HCT116 (cell line): Measurements from ENCODE around the gene CDC42BPB. TPM values are rescaled to one million over a fixed set of nuclear protein-coding genes. Genes with fewer than 3 reads are reported as not detected.

Source experiments
- ATAC-seq: fragments of 200-7000 bp; cut with Tn5 transposase; 2 replicates; pipeline ENCODE4 v1.9.1; 2020; ENCODE audit warnings: mild to moderate bottlenecking, moderate library complexity
- BruUV-seq: library from RNA; stranded (reverse); fragments of 400-500 nt; replicated peaks from 2 replicates; lab custom pipeline; 2021; lab: Mats Ljungman, UMichigan
- CTCF ChIA-PET: fragments of 300-600 bp; sonication (Branson Sonifier 250); formaldehyde crosslinking; loops from one replicate; lab custom pipeline; 2021; ENCODE audit warnings: antibody characterized with exemption; lab: Charles Lee
- POLR2A ChIA-PET: fragments of 300-600, 350-600 bp; sonication (Branson Sonifier 250); formaldehyde crosslinking; loops from one replicate; lab custom pipeline; 2021; ENCODE audit warnings: antibody characterized with exemption; lab: Charles Lee
- RAD21 ChIA-PET, 2 experiments: fragments of 300-600 bp; sonication (Branson Sonifier 250); formaldehyde crosslinking; loops; one replicate each; lab custom pipeline; 2023; ENCODE audit warnings: low total read pairs in 2 of 2; ENCODE audit not compliant: uncharacterized antibody in 2 of 2, unreplicated experiment in 2 of 2, low non-redundant PET in 1 of 2; lab: Charles Lee
- DNase-seq: peaks from one replicate; pipeline ENCODE4 v3.0.0-alpha.2; 2010; ENCODE audit warnings: low read depth, low spot score
- H2AFZ ChIP-seq: fragments of 200-600 bp; shearing (Covaris generic), sonication (generic); 2 replicates; pipeline ENCODE4 v1.6.1; 2017; ENCODE audit warnings: low read depth, mixed run types, mixed read lengths, antibody characterized with exemption, low read length; ENCODE audit not compliant: poor library complexity, severe bottlenecking
- H3K27ac ChIP-seq: 2 replicates; pipeline ENCODE4 v1.5.1; 2012; ENCODE audit warnings: low read depth, low read length
- H3K27me3 ChIP-seq: fragments of 200-600 bp; sonication (generic); 2 replicates; pipeline ENCODE4 v1.6.1; 2016; ENCODE audit warnings: mixed run types, low read length, mixed read lengths; ENCODE audit not compliant: insufficient read depth
- H3K36me3 ChIP-seq, 2 experiments: fragments of 200-500 bp in 1 of 2; fragments of 200-600 bp in 1 of 2; sonication (Bioruptor generic) in 1 of 2; sonication (generic) in 1 of 2; 2 replicates each; pipeline versions ENCODE4 v1.5.1 to v1.6.1; 2014 to 2016; ENCODE audit warnings: low read length in 2 of 2, inconsistent platforms in 1 of 2, mixed read lengths in 1 of 2, mixed run types in 1 of 2; ENCODE audit not compliant: insufficient read depth in 2 of 2, control insufficient read depth in 1 of 2
- H3K4me1 ChIP-seq, 2 experiments: fragments of 200-600 bp in 1 of 2; sonication (generic) in 1 of 2; 2 replicates each; pipeline versions ENCODE4 v1.5.1 to v1.6.1; 2012 to 2017; ENCODE audit warnings: low read length in 2 of 2, inconsistent platforms in 1 of 2, mild to moderate bottlenecking in 1 of 2, mixed read lengths in 1 of 2, mixed run types in 1 of 2, moderate library complexity in 1 of 2; ENCODE audit not compliant: insufficient read depth in 2 of 2, control insufficient read depth in 1 of 2
- H3K4me2 ChIP-seq: fragments of 200-600 bp; sonication (generic); 2 replicates; pipeline ENCODE4 v1.6.1; 2017; ENCODE audit warnings: mixed run types, low read length, mixed read lengths
- H3K4me3 ChIP-seq, 2 experiments: fragments of 200-600 bp in 1 of 2; sonication (generic) in 1 of 2; replicated peaks in 1 of 2; 2 replicates each; pipeline ENCODE4 v1.5.1; 2011 to 2016; ENCODE audit warnings: low read length in 2 of 2, control low read depth in 1 of 2, low read depth in 1 of 2, mild to moderate bottlenecking in 1 of 2, mixed read lengths in 1 of 2, mixed run types in 1 of 2
- H3K79me2 ChIP-seq: fragments of 200-600 bp; sonication (generic); 2 replicates; pipeline ENCODE4 v1.6.1; 2017; ENCODE audit warnings: mild to moderate bottlenecking, mixed run types, low read length, moderate library complexity, mixed read lengths; ENCODE audit not compliant: insufficient read depth
- H3K9ac ChIP-seq: fragments of 200-600 bp; sonication (generic); 2 replicates; pipeline ENCODE4 v1.6.1; 2016; ENCODE audit warnings: low read length, mixed read lengths
- H3K9me2 ChIP-seq: fragments of 200-600 bp; sonication (generic), shearing (Covaris generic); 2 replicates; pipeline ENCODE4 v1.6.1; 2017; ENCODE audit warnings: mixed run types, mild to moderate bottlenecking, moderate library complexity; ENCODE audit not compliant: insufficient read depth
- H3K9me3 ChIP-seq, 2 experiments: fragments of 200-500 bp in 1 of 2; fragments of 200-600 bp in 1 of 2; sonication (Bioruptor generic) in 1 of 2; sonication (generic) in 1 of 2; 2 replicates each; pipeline ENCODE4 v1.6.1; 2014 to 2017; ENCODE audit warnings: low read length in 2 of 2, mixed read lengths in 2 of 2, inconsistent platforms in 1 of 2, low read depth in 1 of 2, mild to moderate bottlenecking in 1 of 2, mixed run types in 1 of 2, moderate library complexity in 1 of 2; ENCODE audit not compliant: control insufficient read depth in 1 of 2, insufficient read depth in 1 of 2
- H4K20me1 ChIP-seq: fragments of 200-600 bp; sonication (generic), shearing (Covaris generic); 2 replicates; pipeline ENCODE4 v1.6.1; 2017; ENCODE audit warnings: mixed run types, mild to moderate bottlenecking, moderate library complexity; ENCODE audit not compliant: insufficient read depth
- ATF3 ChIP-seq: IDR thresholded peaks from 2 replicates; pipeline ENCODE4 v1.6.1; 2012
- CBX3 ChIP-seq: IDR thresholded peaks from 2 replicates; pipeline ENCODE4 v1.6.1; 2012; ENCODE audit warnings: low read depth
- CEBPB ChIP-seq: IDR thresholded peaks from 2 replicates; pipeline ENCODE4 v1.6.1; 2012; ENCODE audit warnings: low read depth
- ELF1 ChIP-seq: IDR thresholded peaks from 2 replicates; pipeline ENCODE4 v1.6.1; 2012; ENCODE audit warnings: low read depth, borderline replicate concordance
- EZH2 ChIP-seq: fragments of 200-600 bp; sonication (generic); IDR thresholded peaks from 2 replicates; pipeline ENCODE4 v1.6.1; 2017; ENCODE audit warnings: antibody characterized with exemption, mixed run types
- FOSL1 ChIP-seq: IDR thresholded peaks from 2 replicates; pipeline ENCODE4 v1.6.1; 2012; ENCODE audit warnings: low read depth
- POLR2AphosphoS5 ChIP-seq: IDR thresholded peaks from 2 replicates; pipeline ENCODE4 v1.6.1; 2011; ENCODE audit warnings: mild to moderate bottlenecking, low read depth, low read length, moderate library complexity
- RAD21 ChIP-seq: IDR thresholded peaks from 2 replicates; pipeline ENCODE4 v1.6.1; 2012; ENCODE audit warnings: low read depth, mild to moderate bottlenecking
- SIN3A ChIP-seq: IDR thresholded peaks from 2 replicates; pipeline ENCODE4 v1.6.1; 2012; ENCODE audit warnings: low read depth
- SP1 ChIP-seq: IDR thresholded peaks from 2 replicates; pipeline ENCODE4 v1.6.1; 2012; ENCODE audit warnings: low read depth
- SRF ChIP-seq: IDR thresholded peaks from 2 replicates; pipeline ENCODE4 v1.6.1; 2012; ENCODE audit warnings: low read depth
- YY1 ChIP-seq: IDR thresholded peaks from 2 replicates; pipeline ENCODE4 v1.6.1; 2011; ENCODE audit warnings: low read length, low read depth, moderate library complexity, mild to moderate bottlenecking; ENCODE audit not compliant: insufficient replicate concordance; ENCODE audit errors: extremely low read depth
- ZNF274 ChIP-seq: fragments of 200-500 bp; sonication (Bioruptor generic); IDR thresholded peaks from 2 replicates; pipeline ENCODE4 v1.6.1; 2014; ENCODE audit warnings: mild to moderate bottlenecking, low read depth, low read length, inconsistent platforms
- intact Hi-C: fragments of 100-400 bp; cut with micrococcal nuclease; formaldehyde crosslinking; loops from 2 replicates; pipeline ENCODE4 v1.10.0; 2022
- total RNA-seq: library from RNA; stranded (reverse); gene quantifications from one replicate; pipeline ENCODE4 v1.2.1, GENCODE V29; 2021; ENCODE audit not compliant: unreplicated experiment

Gene CDC42BPB
- total RNA-seq, 1 experiment from 2014 or later = 85.6 TPM

GRCh38 chr14:102893452-102893851, 163.9 kb downstream of the CDC42BPB start:
- no peaks in the 10 kb centered on the region for H3K4me1 ChIP-seq
- RAD21 ChIA-PET = no interaction called here
- TF ChIP-seq YY1 (no peak), SP1 (no peak), SIN3A (no peak), CBX3 (no peak), POLR2AphosphoS5 (no peak), CEBPB (no peak), FOSL1 (no peak), EZH2 (no peak), ZNF274 (no peak), SRF (no peak)
- no TSS peak for BruUV-seq
- no peak overlapping the region for H3K27ac ChIP-seq
- no peak overlapping the region for H2AFZ ChIP-seq
- no peaks in the 10 kb centered on the region for H3K9me2 ChIP-seq
- intact Hi-C loops = no loop called here
- no peaks in the 10 kb centered on the region for H3K27me3 ChIP-seq
- ATAC-seq = no peak
- H3K9ac ChIP-seq = no peak overlapping the region
- no peaks in the 10 kb centered on the region for H4K20me1 ChIP-seq
- POLR2A ChIA-PET = no interaction called here
- peaks cover 4 to 25% of the 10 kb centered on the region in 2 experiments; a peak in 2 of 4 replicates for H3K36me3 ChIP-seq
- H3K79me2 ChIP-seq = no peaks in the 10 kb centered on the region
- H3K9me3 ChIP-seq = no peaks in the 10 kb centered on the region
- no peak overlapping the region for H3K4me3 ChIP-seq
- no peak for DNase-seq
- CTCF ChIA-PET = no interaction called here
- H3K4me2 ChIP-seq = no peak overlapping the region

- H3K9ac ChIP-seq = no peak overlapping the region
- no peak for TF ChIP-seq ATF3
- TF ChIP-seq SP1 = no peak
- TF ChIP-seq RAD21 = no peak
- TF ChIP-seq ELF1 = no peak
- H3K9me2 ChIP-seq = no peaks in the 10 kb centered on the region
- H3K79me2 ChIP-seq = no peaks in the 10 kb centered on the region
- no peaks in the 10 kb centered on the region for H4K20me1 ChIP-seq
- ChIA-PET CTCF (no interaction called here), RAD21 (no interaction called here), POLR2A (no interaction called here)
- H3K9me3 ChIP-seq = no peaks in the 10 kb centered on the region
- no TSS peak for BruUV-seq
- no peak overlapping the region for H3K4me2 ChIP-seq
- intact Hi-C loops = no loop called here
- H3K27me3 ChIP-seq = no peaks in the 10 kb centered on the region
- H3K36me3 ChIP-seq = peaks cover 4 to 22% of the 10 kb centered on the region in 2 experiments; a peak in 2 of 4 replicates
- ATAC-seq (no peak), DNase-seq (no peak)
- no peak overlapping the region for H3K4me3 ChIP-seq
- H3K27ac ChIP-seq = no peak overlapping the region
- H3K4me1 ChIP-seq = no peaks in the 10 kb centered on the region
- no peak overlapping the region for H2AFZ ChIP-seq
Observed at GRCh38 chr14:102892651-102893050, 164.7 kb downstream of the CDC42BPB start.
